ENCODE results near the gene AKR1A1.
A peak's percentile ranks its signal among the peaks of the same experiment; 100 is the strongest.

The AKR1A1 gene

DNA sequence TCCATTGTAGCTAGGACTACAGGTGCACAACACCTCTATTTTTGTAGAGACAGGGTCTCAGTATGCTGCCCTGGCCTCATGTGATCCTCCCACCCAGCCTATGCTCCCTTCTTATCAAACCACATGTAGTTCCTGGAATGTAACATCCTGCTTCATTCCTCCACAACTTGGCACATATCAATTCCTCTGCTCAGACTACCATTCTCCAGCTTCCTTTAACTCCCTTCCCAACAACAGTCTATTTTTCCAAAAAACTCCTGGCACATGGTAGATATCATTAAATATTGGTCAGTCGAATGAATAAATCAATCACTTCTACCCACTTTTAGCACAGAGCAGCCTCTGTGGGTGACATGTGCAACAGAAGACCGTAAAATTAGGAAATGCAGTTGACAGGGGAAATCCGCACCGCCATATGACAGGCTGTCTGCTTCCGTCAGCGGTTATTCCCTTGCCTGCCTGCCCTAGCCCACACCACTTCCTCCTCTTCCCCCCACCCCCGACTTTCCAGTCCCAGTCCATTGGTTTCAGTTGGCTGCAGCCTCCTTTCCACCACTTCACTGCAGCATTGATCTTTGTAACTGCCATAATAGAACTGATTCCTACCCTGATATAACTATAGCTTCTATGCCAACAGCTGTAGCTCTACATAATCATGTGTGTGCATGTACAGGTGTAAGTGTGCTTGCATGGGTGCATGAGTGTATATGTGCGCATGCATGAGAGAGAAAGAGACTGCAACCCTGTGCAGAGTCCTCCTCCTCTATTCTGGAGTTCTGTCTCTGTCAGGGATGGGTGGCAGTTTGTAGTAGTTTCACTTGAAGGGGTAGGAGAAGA lies 6.8 kb upstream of the AKR1A1 start:
- H2AFZ ChIP-seq (ENCODE audit: low read depth, low read length, severe bottlenecking) = no peak overlapping the region
- no peaks in the 10 kb centered on the region for H3K27me3 ChIP-seq (ENCODE audit: low read length)
- no peaks in the 10 kb centered on the region for H4K20me1 ChIP-seq (ENCODE audit: low read depth, low read length)
- H3K9ac ChIP-seq (ENCODE audit: low read length) = peak overlapping the region; percentile 11; the same call in 1 of the 2 replicates
- no peaks in the 10 kb centered on the region for H3F3A ChIP-seq (ENCODE audit: insufficient read depth)
- H3K36me3 ChIP-seq (ENCODE audit: low read length) = no peaks in the 10 kb centered on the region
- H3K4me2 ChIP-seq (ENCODE audit: low read depth, low read length, poor library complexity, severe bottlenecking) = peak overlapping the region; percentile 57
- no peak for TF ChIP-seq EZH2phosphoT487 (conservative IDR thresholded peaks at IDR 0.05; ENCODE audit: low read length)
- no peak for TF ChIP-seq CTCF (IDR thresholded peaks at IDR 0.05; ENCODE audit: insufficient read depth, low read length, poor library complexity, severe bottlenecking)
- H3K9me2 ChIP-seq (replicated peaks; ENCODE audit: insufficient read depth, low read length) = no peaks in the 10 kb centered on the region
- no peaks in the 10 kb centered on the region for H3K79me2 ChIP-seq (ENCODE audit: insufficient read depth, low read length)
- H3K4me3 ChIP-seq (ENCODE audit: insufficient read depth, low read length, poor library complexity, severe bottlenecking) = no peak overlapping the region
- H3K9me3 ChIP-seq (ENCODE audit: insufficient read depth, low read length) = no peaks in the 10 kb centered on the region
- H3K27ac ChIP-seq (ENCODE audit: low read depth, low read length) = peak overlapping the region; percentile 50; the same call in 1 of the 2 replicates

DNA sequence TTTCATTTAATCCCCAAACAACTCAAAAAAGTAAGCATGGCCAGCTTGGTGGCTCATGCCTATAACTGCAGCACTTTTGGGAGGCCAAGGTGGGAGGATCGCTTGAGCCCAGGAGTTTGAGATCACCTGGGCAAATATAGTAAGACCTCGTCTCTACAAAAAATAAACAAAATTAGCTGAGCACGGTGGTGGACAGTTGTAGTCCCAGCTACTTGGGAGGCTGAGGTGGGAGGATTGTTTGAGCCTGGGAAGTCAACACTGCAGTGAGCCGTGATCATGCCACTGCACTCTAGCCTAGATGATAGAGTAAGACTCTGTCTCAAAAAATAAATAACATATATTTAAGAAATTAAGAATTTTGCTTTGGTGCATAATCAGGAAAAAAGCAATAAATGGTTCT lies 6.1 kb upstream of the AKR1A1 start:
- Histone ChIP-seq H3K4me2 (ENCODE audit: low read depth, low read length, poor library complexity, severe bottlenecking) (peak overlapping the region; percentile 57), H2AFZ (ENCODE audit: low read depth, low read length, severe bottlenecking) (peak overlapping the region; percentile 15), H3K9me3 (ENCODE audit: insufficient read depth, low read length) (no peaks in the 10 kb centered on the region), H3K36me3 (ENCODE audit: low read length) (no peaks in the 10 kb centered on the region), H3K79me2 (ENCODE audit: insufficient read depth, low read length) (no peaks in the 10 kb centered on the region), H3F3A (ENCODE audit: insufficient read depth) (no peaks in the 10 kb centered on the region), H3K9ac (ENCODE audit: low read length) (no peak overlapping the region), H3K4me3 (ENCODE audit: insufficient read depth, low read length, poor library complexity, severe bottlenecking) (no peak overlapping the region), H3K27ac (ENCODE audit: low read depth, low read length) (peak overlapping the region; percentile 50; the same call in 1 of the 2 replicates), H3K9me2 (replicated peaks; ENCODE audit: insufficient read depth, low read length) (no peaks in the 10 kb centered on the region), H4K20me1 (ENCODE audit: low read depth, low read length) (no peaks in the 10 kb centered on the region), H3K27me3 (ENCODE audit: low read length) (no peaks in the 10 kb centered on the region)
- TF ChIP-seq CTCF (IDR thresholded peaks at IDR 0.05; ENCODE audit: insufficient read depth, low read length, poor library complexity, severe bottlenecking) (no peak), EZH2phosphoT487 (conservative IDR thresholded peaks at IDR 0.05; ENCODE audit: low read length) (no peak)

DNA sequence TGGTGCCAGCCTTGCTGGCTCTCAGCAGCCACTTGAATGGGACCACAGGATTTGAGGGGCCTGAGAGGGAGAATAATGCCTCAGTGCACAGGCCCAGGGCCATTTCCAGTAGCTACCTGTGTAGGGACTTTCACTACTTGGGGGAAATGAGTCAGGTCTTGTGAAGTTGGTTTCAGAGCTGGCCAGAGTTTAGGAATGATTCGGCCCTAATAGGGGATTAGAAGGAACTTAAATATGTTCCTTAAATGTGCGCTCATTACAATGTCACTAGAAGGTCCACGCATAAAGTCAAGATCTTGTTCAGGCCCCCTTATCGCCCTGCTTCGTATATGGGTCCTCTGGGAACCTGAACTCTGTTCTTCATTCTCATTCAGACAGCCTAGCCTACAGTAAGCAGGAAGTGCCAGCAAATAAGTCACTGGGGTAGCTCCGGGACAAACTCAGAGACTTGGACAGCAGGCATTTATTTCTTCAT lies 5.6 kb upstream of the AKR1A1 start:
- H3K36me3 ChIP-seq (ENCODE audit: low read length) = no peaks in the 10 kb centered on the region
- no peaks in the 10 kb centered on the region for H3K79me2 ChIP-seq (ENCODE audit: insufficient read depth, low read length)
- no peaks in the 10 kb centered on the region for H3K9me3 ChIP-seq (ENCODE audit: insufficient read depth, low read length)
- H2AFZ ChIP-seq (ENCODE audit: low read depth, low read length, severe bottlenecking) = peak overlapping the region; percentile 15
- H3F3A ChIP-seq (ENCODE audit: insufficient read depth) = no peaks in the 10 kb centered on the region
- TF ChIP-seq CTCF (IDR thresholded peaks at IDR 0.05; ENCODE audit: insufficient read depth, low read length, poor library complexity, severe bottlenecking) (no peak), EZH2phosphoT487 (conservative IDR thresholded peaks at IDR 0.05; ENCODE audit: low read length) (no peak)
- H3K27ac ChIP-seq (ENCODE audit: low read depth, low read length) = peak overlapping the region; percentile 7; the same call in 1 of the 2 replicates
- H3K27me3 ChIP-seq (ENCODE audit: low read length) = no peaks in the 10 kb centered on the region
- H3K4me3 ChIP-seq (ENCODE audit: insufficient read depth, low read length, poor library complexity, severe bottlenecking) = no peak overlapping the region
- H3K9me2 ChIP-seq (replicated peaks; ENCODE audit: insufficient read depth, low read length) = no peaks in the 10 kb centered on the region
- H3K9ac ChIP-seq (ENCODE audit: low read length) = no peak overlapping the region
- no peak overlapping the region for H3K4me2 ChIP-seq (ENCODE audit: low read depth, low read length, poor library complexity, severe bottlenecking)
- H4K20me1 ChIP-seq (ENCODE audit: low read depth, low read length) = no peaks in the 10 kb centered on the region

Measured in SU-DHL-6 (cell line).